ENCODE measurements around the gene SPDL1. TPM values are rescaled to one million over a fixed set of nuclear protein-coding genes. Genes with fewer than 3 reads are reported as not detected.

The SPDL1 gene
- 65.4 and 83.7 TPM in 2 replicates for total RNA-seq (2014; rRNA removed; shearing (Covaris generic))

DNA sequence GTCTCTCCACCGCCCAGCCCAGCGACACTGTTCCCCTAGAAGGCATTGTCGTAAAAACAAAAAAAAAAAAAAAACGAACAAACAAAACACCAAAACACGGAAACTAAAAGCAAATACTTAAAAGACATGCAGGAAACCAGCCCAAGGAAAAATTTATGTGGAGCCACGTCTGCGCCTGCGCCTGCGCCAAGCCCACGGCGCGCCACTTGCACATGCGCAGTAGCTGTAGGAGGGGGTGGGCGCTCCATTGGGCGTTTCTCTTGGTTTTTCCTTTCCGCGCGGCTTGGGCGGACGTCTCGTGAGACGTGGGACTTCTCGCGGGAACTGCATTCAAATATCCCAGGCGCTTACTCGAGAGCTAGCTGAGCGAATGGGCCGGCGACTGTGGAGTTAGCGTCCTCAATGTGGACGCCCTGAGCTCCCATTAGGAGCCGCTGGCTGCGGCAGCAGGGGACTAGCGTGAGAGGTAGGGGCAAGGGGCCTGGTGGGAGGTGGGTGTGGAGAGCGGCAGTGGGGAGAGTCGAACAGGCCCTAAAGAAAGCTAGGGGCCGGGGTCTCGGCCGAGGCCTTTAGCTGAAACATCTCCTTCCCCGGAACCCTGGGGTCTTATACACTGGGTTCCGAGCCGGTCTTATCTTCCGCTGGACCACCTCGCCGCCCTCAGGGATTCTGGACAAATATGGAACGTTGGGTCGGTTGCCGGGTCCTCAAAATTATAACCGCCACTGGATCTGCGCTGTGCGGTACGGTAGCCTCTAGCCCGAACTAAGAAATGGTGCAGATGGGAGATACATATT lies at the start of gene SPDL1:
Gene SPDL1 (plus strand): TSS at position 350 of the 797 bp plus-strand sequence. CDS start 4,644 bp downstream, outside the sequence.
- Histone ChIP-seq H3K4me1 (no peaks in the 10 kb centered on the region), H3K36me3 (peaks cover 14% of the 10 kb centered on the region), H3K9me3 (replicated peaks) (no peaks in the 10 kb centered on the region), H3K27me3 (no peaks in the 10 kb centered on the region), H3K4me3 (peak within 1 kb of the TSS; percentile 90), H3K27ac (peak within 1 kb of the TSS; percentile 92)
- peak; percentile 94 to 98 for DNase-seq

DNA sequence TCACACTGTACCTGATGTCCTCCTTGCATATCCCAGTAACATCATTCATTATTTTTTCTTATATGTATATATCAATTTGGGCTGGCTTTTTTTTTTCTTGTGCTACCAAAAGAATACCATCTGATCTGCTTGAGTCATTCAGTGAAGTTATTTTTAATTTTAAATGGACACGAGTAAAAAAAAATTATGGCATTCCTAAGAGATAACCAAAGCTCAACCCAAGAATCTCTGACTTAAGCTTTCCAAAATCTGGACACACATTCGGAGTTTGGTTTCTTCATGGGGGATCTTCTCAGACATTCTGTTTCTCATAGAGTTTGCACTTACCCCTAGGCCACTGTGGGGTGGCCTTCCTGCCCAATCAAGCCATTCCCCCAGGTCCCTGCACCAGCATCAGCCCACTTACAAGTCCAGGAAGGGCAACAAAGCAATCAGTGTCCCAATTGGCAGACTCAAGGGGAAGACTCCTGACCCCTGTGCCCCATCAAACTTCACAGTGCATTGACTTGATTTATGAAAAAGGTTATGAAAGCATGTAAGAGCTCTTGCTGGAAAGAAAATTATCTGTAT lies 49.2 kb upstream of the SPDL1 start:
- no peak overlapping the region for H3K27ac ChIP-seq
- no peaks in the 10 kb centered on the region for H3K36me3 ChIP-seq
- no peaks in the 10 kb centered on the region for H3K9me3 ChIP-seq (replicated peaks)
- no peaks in the 10 kb centered on the region for H3K4me1 ChIP-seq
- H3K27me3 ChIP-seq = no peaks in the 10 kb centered on the region
- no peak for DNase-seq
- H3K4me3 ChIP-seq = no peak overlapping the region

GRCh38 chr5:169534939-169535338 lies 48.6 kb upstream of the SPDL1 start:
- Histone ChIP-seq H3K27me3 (no peaks in the 10 kb centered on the region), H3K27ac (no peak overlapping the region), H3K36me3 (no peaks in the 10 kb centered on the region), H3K9me3 (replicated peaks) (no peaks in the 10 kb centered on the region), H3K4me3 (no peak overlapping the region), H3K4me1 (no peaks in the 10 kb centered on the region)
- no peak for DNase-seq

DNA sequence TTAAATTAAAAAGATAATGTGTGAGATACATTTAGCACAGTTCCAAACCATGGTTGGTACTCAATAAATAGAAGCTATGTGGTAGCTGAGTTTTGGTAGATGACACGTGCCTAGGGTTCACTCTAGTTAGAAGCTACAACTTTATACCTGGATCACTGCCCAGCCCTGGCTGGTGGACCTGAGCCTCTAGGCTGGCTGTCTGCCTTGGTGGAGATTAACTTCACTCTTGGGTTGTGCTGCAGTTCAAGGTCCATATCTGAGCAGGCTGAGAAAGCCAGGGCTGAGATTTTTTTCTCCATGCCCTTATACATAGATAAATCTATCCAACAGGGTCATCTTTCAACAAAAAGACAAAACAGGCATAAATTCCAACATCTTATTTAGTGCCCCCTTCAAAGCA lies 44.6 kb upstream of the SPDL1 start:
- DNase-seq = no peak
- no peaks in the 10 kb centered on the region for H3K36me3 ChIP-seq
- H3K9me3 ChIP-seq (replicated peaks) = no peaks in the 10 kb centered on the region
- H3K27me3 ChIP-seq = no peaks in the 10 kb centered on the region
- no peak overlapping the region for H3K27ac ChIP-seq
- H3K4me3 ChIP-seq = no peak overlapping the region
- no peaks in the 10 kb centered on the region for H3K4me1 ChIP-seq

- Histone ChIP-seq H3K27ac (no peak overlapping the region), H3K4me3 (no peak overlapping the region), H3K9me3 (replicated peaks) (no peaks in the 10 kb centered on the region), H3K4me1 (no peaks in the 10 kb centered on the region), H3K27me3 (no peaks in the 10 kb centered on the region), H3K36me3 (no peaks in the 10 kb centered on the region)
- no peak for DNase-seq
Observed at GRCh38 chr5:169542811-169543210, 40.8 kb upstream of the SPDL1 start.

DNA sequence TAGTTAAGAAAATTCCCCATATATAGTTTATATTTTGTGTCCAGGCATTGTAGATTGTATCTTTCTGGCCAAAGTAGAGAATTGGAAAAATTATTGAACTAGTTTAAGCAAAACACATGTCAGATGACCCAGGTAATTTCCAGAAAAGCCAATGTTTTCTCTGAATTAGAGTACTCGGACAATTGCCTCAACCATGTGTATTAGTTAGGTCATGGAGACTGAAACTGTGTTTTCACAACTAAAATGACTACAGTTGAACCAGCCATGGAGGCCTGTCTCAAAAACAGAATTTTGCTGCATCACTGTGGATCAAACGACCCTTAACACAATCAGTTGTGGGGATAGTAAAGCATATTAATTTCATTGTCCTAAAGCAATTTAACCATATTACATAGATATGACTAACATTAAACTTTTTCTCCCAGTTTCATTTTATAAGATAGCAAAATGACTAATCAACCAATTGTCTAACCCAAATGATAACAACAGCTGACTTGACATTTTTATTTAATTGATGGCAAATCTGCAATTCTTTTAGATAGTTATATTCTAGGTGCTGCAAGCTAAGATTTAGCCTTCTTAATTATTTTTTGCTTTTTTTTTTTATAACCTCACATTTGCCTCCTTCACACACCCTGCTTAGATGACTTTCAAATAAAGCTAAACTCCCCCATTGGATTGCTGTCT lies 39.2 kb upstream of the SPDL1 start:
- no peaks in the 10 kb centered on the region for H3K9me3 ChIP-seq (replicated peaks)
- no peaks in the 10 kb centered on the region for H3K36me3 ChIP-seq
- H3K27ac ChIP-seq = no peak overlapping the region
- H3K27me3 ChIP-seq = no peaks in the 10 kb centered on the region
- no peak overlapping the region for H3K4me3 ChIP-seq
- no peak for DNase-seq
- H3K4me1 ChIP-seq = no peaks in the 10 kb centered on the region

DNA sequence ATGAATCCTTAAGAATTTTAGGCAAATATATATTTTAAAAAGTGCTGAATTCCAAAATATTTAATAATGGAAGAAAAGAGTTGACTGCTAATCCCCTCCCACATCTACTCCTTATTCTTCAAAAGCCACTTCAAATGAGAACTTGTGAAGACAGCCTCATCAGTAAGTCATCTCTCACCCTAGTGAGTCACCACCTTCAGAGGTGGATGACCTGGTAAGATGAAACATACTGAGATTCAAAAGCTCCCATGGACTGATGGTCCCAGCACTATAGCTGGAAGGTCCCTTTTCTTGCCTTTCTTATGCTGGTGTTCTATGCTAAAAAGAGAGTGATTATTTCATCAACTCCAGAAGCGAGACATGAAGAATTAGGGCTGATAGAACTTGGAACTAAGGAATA lies 37.8 kb upstream of the SPDL1 start:
- no peak overlapping the region for H3K4me3 ChIP-seq
- H3K27me3 ChIP-seq = 0 out of 2 replicates have a peak, but pooled peaks cover 3% of the 10 kb centered on the region
- H3K27ac ChIP-seq = no peak overlapping the region
- no peaks in the 10 kb centered on the region for H3K4me1 ChIP-seq
- H3K9me3 ChIP-seq (replicated peaks) = no peaks in the 10 kb centered on the region
- H3K36me3 ChIP-seq = no peaks in the 10 kb centered on the region
- no peak for DNase-seq

DNA sequence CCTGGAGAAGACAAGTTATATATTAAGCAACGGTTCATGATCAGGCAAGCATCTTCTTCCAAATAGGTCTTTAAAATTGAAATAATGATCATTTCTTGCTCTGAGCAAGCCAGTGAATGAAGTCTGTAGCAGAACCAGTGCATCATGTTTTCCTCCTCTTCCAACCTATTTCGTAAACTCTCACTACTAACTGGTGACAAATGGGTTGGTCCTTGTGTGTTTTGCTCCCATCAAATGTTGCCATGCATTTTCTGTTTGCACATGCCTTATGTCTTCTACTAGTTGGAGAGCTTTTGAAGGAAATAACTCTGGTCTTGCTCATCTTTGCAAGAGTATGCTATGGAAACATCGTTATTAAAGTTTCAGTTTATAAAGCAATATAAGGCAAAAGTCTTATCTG lies 37.2 kb upstream of the SPDL1 start:
- no peaks in the 10 kb centered on the region for H3K4me1 ChIP-seq
- H3K27ac ChIP-seq = no peak overlapping the region
- no peak for DNase-seq
- H3K9me3 ChIP-seq (replicated peaks) = no peaks in the 10 kb centered on the region
- H3K27me3 ChIP-seq = 0 out of 2 replicates have a peak, but pooled peaks cover 4% of the 10 kb centered on the region
- H3K4me3 ChIP-seq = no peak overlapping the region
- H3K36me3 ChIP-seq = no peaks in the 10 kb centered on the region

- Histone ChIP-seq H3K4me1 (no peaks in the 10 kb centered on the region), H3K27ac (no peak overlapping the region)
- no peak for DNase-seq
Observed at GRCh38 chr5:169547508-169547907, 36.1 kb upstream of the SPDL1 start.

GRCh38 chr5:169548315-169548714 lies 35.3 kb upstream of the SPDL1 start:
- Histone ChIP-seq H3K4me3 (no peak overlapping the region), H3K9me3 (replicated peaks) (no peaks in the 10 kb centered on the region), H3K4me1 (no peaks in the 10 kb centered on the region), H3K36me3 (no peaks in the 10 kb centered on the region), H3K27ac (no peak overlapping the region), H3K27me3 (0 out of 2 replicates have a peak, but pooled peaks cover 4% of the 10 kb centered on the region)
- peak in 1 of 2 experiments; percentile 3 for DNase-seq

More at GRCh38 chr5:169547508-169547907, 36.1 kb upstream of the SPDL1 start:
- no peak overlapping the region for H3K4me3 ChIP-seq
- 0 out of 2 replicates have a peak, but pooled peaks cover 4% of the 10 kb centered on the region for H3K27me3 ChIP-seq
- H3K36me3 ChIP-seq = no peaks in the 10 kb centered on the region
- no peaks in the 10 kb centered on the region for H3K9me3 ChIP-seq (replicated peaks)

- Histone ChIP-seq H3K27ac (no peak overlapping the region), H3K4me3 (no peak overlapping the region)
- DNase-seq = no peak
Observed at GRCh38 chr5:169549453-169550100, 34.0 kb upstream of the SPDL1 start.

GRCh38 chr5:169550227-169550626 lies 33.3 kb upstream of the SPDL1 start:
- no peak overlapping the region for H3K27ac ChIP-seq
- H3K4me1 ChIP-seq = no peaks in the 10 kb centered on the region
- no peaks in the 10 kb centered on the region for H3K36me3 ChIP-seq
- 0 out of 2 replicates have a peak, but pooled peaks cover 4% of the 10 kb centered on the region for H3K27me3 ChIP-seq
- no peak overlapping the region for H3K4me3 ChIP-seq
- DNase-seq = no peak
- H3K9me3 ChIP-seq (replicated peaks) = no peaks in the 10 kb centered on the region

More at GRCh38 chr5:169549453-169550100, 34.0 kb upstream of the SPDL1 start:
- 0 out of 2 replicates have a peak, but pooled peaks cover 4% of the 10 kb centered on the region for H3K27me3 ChIP-seq
- H3K9me3 ChIP-seq (replicated peaks) = no peaks in the 10 kb centered on the region
- no peaks in the 10 kb centered on the region for H3K36me3 ChIP-seq
- H3K4me1 ChIP-seq = no peaks in the 10 kb centered on the region

- H3K4me3 ChIP-seq = no peak overlapping the region
- no peak overlapping the region for H3K27ac ChIP-seq
- no peaks in the 10 kb centered on the region for H3K9me3 ChIP-seq (replicated peaks)
- no peaks in the 10 kb centered on the region for H3K4me1 ChIP-seq
- DNase-seq = no peak
- H3K36me3 ChIP-seq = no peaks in the 10 kb centered on the region
- 0 out of 2 replicates have a peak, but pooled peaks cover 4% of the 10 kb centered on the region for H3K27me3 ChIP-seq
Observed at GRCh38 chr5:169551146-169551545, 32.4 kb upstream of the SPDL1 start.

GRCh38 chr5:169551696-169552095 lies 31.9 kb upstream of the SPDL1 start:
- Histone ChIP-seq H3K36me3 (no peaks in the 10 kb centered on the region), H3K27ac (no peak overlapping the region), H3K27me3 (0 out of 2 replicates have a peak, but pooled peaks cover 4% of the 10 kb centered on the region), H3K4me1 (no peaks in the 10 kb centered on the region), H3K9me3 (replicated peaks) (no peaks in the 10 kb centered on the region), H3K4me3 (no peak overlapping the region)
- no peak for DNase-seq
